Astrocyte of the spinal cord (primary cell): Measurements from ENCODE around the gene ALG10B.
"Not testable (repeated sequence)": the region's sequence is repeated elsewhere in the genome, so short reads cannot be mapped to it uniquely, and the experiment has no call there.

ENCODE experiments used
- DNase-seq: peaks from one replicate; pipeline ENCODE4 v3.0.0; 2011; ENCODE audit warnings: low read depth, low spot score
- H3K4me3 ChIP-seq: 2 replicates; pipeline ENCODE4 v1.5.1; 2011; ENCODE audit warnings: low read depth, mild to moderate bottlenecking, low read length, moderate library complexity
- in situ Hi-C: cut with HindIII; loops from 2 replicates; pipeline ENCODE4 v1.10.0; 2017; ENCODE audit warnings: low sequenced_read_pairs
- TF ChIP-seq, protein P1 (sequence below): IDR thresholded peaks from 2 replicates; pipeline ENCODE4 v1.5.1; 2012; ENCODE audit warnings: low read depth, mild to moderate bottlenecking, low read length, inconsistent platforms

Gene ALG10B

DNA sequence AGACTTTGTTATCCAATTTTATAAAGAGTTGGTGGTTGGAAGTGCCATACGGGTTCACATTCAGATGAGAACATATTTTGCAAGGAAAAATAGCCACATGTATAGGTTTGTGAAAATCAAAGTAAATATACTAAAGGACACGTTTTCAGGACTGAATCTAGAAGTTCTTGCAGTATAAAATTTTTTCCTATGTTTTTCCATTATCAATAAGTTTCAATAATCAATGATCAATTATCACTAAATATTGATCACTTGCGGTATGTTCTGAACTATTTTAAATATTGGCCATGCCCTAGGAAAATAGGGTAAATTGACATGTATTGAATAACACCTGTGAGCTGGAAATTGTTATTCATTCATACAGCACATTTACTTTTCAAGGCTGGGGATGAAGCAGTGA, 25.9 kb downstream of the ALG10B start:
- TF ChIP-seq, protein P1, sequence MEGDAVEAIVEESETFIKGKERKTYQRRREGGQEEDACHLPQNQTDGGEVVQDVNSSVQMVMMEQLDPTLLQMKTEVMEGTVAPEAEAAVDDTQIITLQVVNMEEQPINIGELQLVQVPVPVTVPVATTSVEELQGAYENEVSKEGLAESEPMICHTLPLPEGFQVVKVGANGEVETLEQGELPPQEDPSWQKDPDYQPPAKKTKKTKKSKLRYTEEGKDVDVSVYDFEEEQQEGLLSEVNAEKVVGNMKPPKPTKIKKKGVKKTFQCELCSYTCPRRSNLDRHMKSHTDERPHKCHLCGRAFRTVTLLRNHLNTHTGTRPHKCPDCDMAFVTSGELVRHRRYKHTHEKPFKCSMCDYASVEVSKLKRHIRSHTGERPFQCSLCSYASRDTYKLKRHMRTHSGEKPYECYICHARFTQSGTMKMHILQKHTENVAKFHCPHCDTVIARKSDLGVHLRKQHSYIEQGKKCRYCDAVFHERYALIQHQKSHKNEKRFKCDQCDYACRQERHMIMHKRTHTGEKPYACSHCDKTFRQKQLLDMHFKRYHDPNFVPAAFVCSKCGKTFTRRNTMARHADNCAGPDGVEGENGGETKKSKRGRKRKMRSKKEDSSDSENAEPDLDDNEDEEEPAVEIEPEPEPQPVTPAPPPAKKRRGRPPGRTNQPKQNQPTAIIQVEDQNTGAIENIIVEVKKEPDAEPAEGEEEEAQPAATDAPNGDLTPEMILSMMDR, result no peak
- no peak for DNase-seq
- no peak overlapping the region for H3K4me3 ChIP-seq
- in situ Hi-C loops, result no loop called here

DNA sequence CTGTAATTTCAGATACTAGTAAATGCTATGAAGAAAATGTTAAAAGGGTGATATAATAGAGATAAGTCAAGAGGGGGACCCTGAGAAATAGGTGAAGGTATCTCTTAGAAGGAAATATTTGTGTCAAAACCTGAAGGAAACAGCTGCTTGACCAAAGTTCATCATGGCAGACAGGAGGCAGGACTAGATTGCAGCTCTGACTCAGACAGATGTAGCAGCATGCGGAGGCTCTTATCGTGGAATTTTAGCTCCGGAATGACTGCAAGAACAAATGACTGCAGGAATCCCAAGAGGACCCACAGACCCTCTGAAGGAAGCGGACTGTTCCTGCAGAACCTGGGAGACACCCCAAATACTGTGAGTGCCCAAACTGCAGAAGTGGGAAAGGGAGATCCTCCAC, 26.7 kb downstream of the ALG10B start:
- in situ Hi-C loops, result not testable (repeated sequence)

DNA sequence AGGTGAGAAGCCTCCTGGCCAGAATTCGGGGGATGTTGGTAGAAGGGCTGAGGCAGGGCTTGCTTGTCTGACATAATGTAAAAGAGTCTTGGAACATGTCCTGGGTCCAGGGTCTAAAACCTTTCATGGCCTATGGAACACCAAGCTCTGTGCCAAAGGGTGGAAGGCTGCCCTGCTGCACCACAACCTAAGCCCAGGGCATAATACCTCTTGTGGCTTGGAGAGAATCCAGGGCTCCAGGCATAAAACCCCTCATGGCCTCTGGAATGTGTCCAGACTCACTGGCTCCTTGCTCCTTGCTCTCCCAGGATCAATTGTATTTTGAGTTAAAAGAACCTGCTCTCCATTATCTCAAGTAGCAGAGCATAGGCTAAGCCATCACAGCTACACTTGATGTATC, 27.3 kb downstream of the ALG10B start:
- in situ Hi-C loops, DNase-seq, H3K4me3 ChIP-seq: not testable (repeated sequence)

More for the DNA sequence above, 26.7 kb downstream of the ALG10B start:
- H3K4me3 ChIP-seq, DNase-seq: not testable (repeated sequence)

DNA sequence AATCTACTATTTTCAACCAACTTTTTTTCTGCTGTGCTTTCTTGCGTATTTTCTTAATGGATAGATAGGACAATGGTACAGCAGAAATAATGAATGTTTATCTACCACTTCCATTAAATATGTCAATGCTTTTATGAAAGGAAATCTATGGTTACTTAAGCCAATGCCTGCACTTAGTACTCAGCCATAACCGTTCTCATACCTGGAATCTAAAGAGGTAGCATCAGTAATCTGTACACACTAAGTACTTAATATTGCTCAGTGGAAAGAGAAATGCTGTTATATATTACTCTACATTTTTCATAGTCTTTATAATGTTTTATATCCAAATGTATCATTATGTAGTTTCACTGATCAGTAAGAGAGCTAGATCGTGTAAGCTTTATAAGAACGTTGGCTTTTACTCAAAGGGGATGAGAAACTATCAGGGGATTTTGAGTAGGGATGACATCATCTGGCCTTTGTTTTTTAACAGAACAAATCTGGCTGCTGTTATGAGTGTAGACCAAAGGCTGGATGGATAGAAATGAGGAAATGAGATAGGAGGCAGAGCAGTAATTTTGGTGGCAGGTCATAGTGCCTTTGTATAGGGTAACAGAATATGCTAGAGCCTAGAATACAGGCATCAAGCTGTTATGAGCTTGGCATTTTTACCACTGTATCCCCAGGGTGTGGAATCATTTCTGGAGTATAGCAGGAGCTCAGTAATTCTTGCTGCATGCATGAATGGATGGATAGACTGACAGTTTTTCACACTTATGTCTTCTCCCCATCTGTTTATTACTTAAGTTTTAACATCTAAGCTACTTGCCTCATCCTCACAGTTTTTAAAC, 34.0 kb downstream of the ALG10B start:
- in situ Hi-C loops, result no loop called here
- TF ChIP-seq, protein P1, result no peak
- DNase-seq, result no peak
- no peak overlapping the region for H3K4me3 ChIP-seq

DNA sequence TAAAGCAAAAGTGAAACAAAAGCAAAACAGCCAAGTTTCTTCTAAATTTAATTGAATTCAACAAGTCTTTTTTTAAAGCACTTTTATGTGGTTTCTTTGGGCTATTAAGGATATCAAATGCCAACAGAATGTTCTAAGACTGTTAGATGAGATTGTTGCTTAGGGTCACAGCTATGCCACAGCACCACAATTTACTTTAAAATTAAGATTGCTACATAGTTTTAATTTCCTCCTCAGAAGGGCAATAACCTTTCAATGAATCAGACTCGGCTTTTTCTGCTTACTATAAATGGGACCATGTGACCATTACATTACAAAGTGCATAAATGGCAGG, 34.6 kb downstream of the ALG10B start:
- H3K4me3 ChIP-seq, DNase-seq, in situ Hi-C loops: not testable (repeated sequence)

DNA sequence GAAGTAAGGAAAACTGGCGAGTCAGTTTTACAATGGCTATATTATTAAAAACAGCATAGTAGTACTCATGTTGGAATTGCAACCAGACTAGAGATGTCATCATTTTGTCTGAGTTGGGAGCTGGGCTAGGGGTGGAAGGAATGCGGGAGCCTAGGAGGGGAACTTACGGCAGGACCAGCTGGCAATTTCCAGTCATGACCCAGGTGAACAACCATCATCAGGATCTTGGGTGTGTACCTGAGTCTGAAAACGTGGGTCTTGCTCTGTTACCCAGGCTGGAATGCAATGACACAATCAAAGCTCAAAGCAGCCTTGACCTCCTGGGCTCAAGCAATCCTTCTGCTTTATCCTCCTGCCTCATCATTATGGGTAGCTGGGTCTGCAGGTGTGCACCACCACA, 50.9 kb downstream of the ALG10B start:
- DNase-seq, result no peak
- in situ Hi-C loops, result no loop called here
- TF ChIP-seq, protein P1, result no peak
- no peak overlapping the region for H3K4me3 ChIP-seq

DNA sequence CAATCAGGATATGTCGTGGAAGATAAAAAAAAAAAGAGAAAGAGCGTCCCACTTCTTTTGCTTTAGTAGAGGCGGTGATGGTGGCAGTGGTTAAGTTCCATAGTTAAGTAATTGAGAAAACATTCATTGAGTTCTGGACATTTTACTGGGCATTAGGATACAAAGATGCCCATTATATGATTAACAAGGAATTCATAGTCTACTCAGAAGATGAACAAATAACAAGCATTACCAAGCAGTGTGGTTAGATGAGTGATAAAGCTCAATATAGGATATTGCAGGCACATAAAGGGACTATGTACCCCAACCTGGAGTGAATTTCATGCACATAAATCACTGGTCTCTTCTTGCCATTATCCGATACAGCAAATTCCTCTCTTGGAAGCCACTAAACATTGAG, 53.7 kb downstream of the ALG10B start:
- H3K4me3 ChIP-seq, result no peak overlapping the region
- TF ChIP-seq, protein P1, result no peak
- in situ Hi-C loops, result no loop called here
- DNase-seq, result no peak

DNA sequence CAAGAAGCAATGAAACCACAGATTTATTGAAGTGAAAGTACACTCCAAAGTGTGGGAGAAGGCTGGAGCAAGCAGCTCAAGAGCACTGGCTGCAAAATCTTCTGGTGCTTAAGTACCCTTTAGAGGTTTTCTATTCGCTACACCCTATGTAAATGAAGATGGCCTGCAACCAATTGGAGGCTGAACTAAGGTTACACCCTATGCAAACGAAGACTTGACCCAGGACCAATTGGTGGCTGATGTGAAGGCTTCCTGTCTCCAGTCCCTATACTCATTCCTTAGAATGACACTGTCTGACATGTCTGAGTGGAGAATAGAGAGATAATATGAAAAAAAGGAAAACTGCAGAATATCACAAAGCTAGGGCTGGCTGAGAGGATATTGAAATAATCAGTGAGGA, 57.2 kb downstream of the ALG10B start:
- in situ Hi-C loops, result no loop called here
- H3K4me3 ChIP-seq, result no peak overlapping the region
- no peak for DNase-seq
- TF ChIP-seq, protein P1, result no peak
